Measurements from ENCODE around the gene BIN1.

DNA sequence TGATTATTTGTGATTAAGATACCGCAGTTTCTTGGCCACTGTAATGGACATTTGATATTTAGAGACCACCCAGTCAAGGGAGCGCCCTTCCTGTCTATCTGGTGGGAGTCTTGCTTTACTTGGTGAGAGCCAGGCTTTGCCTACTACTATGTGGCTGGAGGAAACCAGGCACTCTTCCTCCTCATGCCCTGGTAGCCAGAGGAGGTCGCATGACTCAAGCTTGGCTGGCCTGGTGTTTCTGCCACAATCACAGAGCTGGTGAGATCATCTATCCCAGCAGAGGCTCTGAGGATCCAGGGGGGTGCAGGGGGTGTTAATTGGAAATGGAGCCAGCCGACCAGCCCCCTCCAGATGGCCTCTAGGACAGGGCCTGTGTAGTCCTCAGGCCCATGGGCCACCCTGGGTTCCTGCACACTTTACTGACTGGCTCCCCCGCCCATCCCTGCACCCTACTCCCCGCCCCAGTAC, 46.8 kb upstream of the BIN1 start:
- TF ChIP-seq, protein P1, sequence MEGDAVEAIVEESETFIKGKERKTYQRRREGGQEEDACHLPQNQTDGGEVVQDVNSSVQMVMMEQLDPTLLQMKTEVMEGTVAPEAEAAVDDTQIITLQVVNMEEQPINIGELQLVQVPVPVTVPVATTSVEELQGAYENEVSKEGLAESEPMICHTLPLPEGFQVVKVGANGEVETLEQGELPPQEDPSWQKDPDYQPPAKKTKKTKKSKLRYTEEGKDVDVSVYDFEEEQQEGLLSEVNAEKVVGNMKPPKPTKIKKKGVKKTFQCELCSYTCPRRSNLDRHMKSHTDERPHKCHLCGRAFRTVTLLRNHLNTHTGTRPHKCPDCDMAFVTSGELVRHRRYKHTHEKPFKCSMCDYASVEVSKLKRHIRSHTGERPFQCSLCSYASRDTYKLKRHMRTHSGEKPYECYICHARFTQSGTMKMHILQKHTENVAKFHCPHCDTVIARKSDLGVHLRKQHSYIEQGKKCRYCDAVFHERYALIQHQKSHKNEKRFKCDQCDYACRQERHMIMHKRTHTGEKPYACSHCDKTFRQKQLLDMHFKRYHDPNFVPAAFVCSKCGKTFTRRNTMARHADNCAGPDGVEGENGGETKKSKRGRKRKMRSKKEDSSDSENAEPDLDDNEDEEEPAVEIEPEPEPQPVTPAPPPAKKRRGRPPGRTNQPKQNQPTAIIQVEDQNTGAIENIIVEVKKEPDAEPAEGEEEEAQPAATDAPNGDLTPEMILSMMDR (IDR thresholded peaks at IDR 0.05) = no peak
- TF ChIP-seq, protein P2, sequence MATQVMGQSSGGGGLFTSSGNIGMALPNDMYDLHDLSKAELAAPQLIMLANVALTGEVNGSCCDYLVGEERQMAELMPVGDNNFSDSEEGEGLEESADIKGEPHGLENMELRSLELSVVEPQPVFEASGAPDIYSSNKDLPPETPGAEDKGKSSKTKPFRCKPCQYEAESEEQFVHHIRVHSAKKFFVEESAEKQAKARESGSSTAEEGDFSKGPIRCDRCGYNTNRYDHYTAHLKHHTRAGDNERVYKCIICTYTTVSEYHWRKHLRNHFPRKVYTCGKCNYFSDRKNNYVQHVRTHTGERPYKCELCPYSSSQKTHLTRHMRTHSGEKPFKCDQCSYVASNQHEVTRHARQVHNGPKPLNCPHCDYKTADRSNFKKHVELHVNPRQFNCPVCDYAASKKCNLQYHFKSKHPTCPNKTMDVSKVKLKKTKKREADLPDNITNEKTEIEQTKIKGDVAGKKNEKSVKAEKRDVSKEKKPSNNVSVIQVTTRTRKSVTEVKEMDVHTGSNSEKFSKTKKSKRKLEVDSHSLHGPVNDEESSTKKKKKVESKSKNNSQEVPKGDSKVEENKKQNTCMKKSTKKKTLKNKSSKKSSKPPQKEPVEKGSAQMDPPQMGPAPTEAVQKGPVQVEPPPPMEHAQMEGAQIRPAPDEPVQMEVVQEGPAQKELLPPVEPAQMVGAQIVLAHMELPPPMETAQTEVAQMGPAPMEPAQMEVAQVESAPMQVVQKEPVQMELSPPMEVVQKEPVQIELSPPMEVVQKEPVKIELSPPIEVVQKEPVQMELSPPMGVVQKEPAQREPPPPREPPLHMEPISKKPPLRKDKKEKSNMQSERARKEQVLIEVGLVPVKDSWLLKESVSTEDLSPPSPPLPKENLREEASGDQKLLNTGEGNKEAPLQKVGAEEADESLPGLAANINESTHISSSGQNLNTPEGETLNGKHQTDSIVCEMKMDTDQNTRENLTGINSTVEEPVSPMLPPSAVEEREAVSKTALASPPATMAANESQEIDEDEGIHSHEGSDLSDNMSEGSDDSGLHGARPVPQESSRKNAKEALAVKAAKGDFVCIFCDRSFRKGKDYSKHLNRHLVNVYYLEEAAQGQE (IDR thresholded peaks at IDR 0.05; ENCODE audit: insufficient read depth in 1 of 2, low read depth in 2 of 2, low read length in 1 of 2) = no peak

All from Panc1 (cell line).